Right atrium auricular region (tissue), 2 donors: Measurements from ENCODE around the gene YPEL1. TPM values are rescaled to one million over a fixed set of nuclear protein-coding genes. Genes with fewer than 3 reads are reported as not detected.
A peak's percentile ranks its signal among the peaks of the same experiment; 100 is the strongest.

Source experiments
- DNase-seq: peaks from one replicate; pipeline ENCODE4 v3.0.0-alpha.2; 2019; ENCODE audit warnings: low spot score
- H3K27ac ChIP-seq, 2 donors: fragments of 200-600 bp; sonication (generic); 1 replicate in 1 of 2; 2 replicates in 1 of 2; pipeline ENCODE4 v1.5.1; 2016 to 2019
- H3K27me3 ChIP-seq, 2 donors: fragments of 200-600 bp; sonication (generic); one replicate each; pipeline versions ENCODE4 v1.5.1 to v1.6.0; 2017 to 2019
- H3K36me3 ChIP-seq: fragments of 200-600 bp; sonication (generic); one replicate; pipeline ENCODE4 v1.5.1; 2016
- H3K4me1 ChIP-seq, 2 donors: fragments of 200-600 bp; sonication (generic); one replicate each; pipeline versions ENCODE4 v1.5.1 to v1.6.0; 2017 to 2019
- H3K4me3 ChIP-seq, 2 donors: fragments of 200-600 bp; sonication (generic); 1 replicate in 1 of 2; 2 replicates in 1 of 2; pipeline ENCODE4 v1.5.1; 2017 to 2019; ENCODE audit warnings: mild to moderate bottlenecking in 1 of 2, moderate library complexity in 1 of 2
- H3K9me3 ChIP-seq, 2 donors: fragments of 200-600 bp; sonication (generic); one replicate each; pipeline ENCODE4 v1.5.1; 2019
- CTCF ChIP-seq, 2 donors: fragments of 200-600 bp; sonication (generic); IDR thresholded peaks; one replicate each; pipeline ENCODE4 v1.5.1; 2019; ENCODE audit warnings: antibody characterized with exemption in 2 of 2
- total RNA-seq, 2 donors: library from RNA; depleted of rRNA; stranded (reverse); fragments of >200 nt; gene quantifications; one replicate each; pipeline ENCODE4 v1.1.0, GENCODE V29; 2016

YPEL1 gene
- total RNA-seq, 2 donors from 2014 or later, result 5.0 to 11.5 TPM

GRCh38 chr22:21698430-21699329 is 36.9 kb downstream of the YPEL1 start:
- no peak overlapping the region for H3K4me3 ChIP-seq
- DNase-seq, result peak; percentile 73
- H3K4me1 ChIP-seq, result peaks cover 3 to 33% of the 10 kb centered on the region in 2 donors
- H3K27me3 ChIP-seq, result no peaks in the 10 kb centered on the region
- peak overlapping the region; percentile 65 to 73 for H3K27ac ChIP-seq
- H3K36me3 ChIP-seq, result peaks cover 32% of the 10 kb centered on the region
- H3K9me3 ChIP-seq, result no peaks in the 10 kb centered on the region
- no peak for TF ChIP-seq CTCF (IDR thresholded peaks at IDR 0.05)

- Histone ChIP-seq H3K27ac (peak overlapping the region; percentile 65 to 73), H3K36me3 (peaks cover 40% of the 10 kb centered on the region), H3K4me1 (peaks cover 3 to 33% of the 10 kb centered on the region in 2 donors)
Measured at GRCh38 chr22:21697880-21698279, 37.7 kb downstream of the YPEL1 start.

GRCh38 chr22:21697021-21697771 is 38.4 kb downstream of the YPEL1 start:
- Histone ChIP-seq H3K27ac (peak overlapping the region; percentile 65 to 73), H3K27me3 (no peaks in the 10 kb centered on the region), H3K9me3 (no peaks in the 10 kb centered on the region), H3K36me3 (peaks cover 42% of the 10 kb centered on the region), H3K4me3 (no peak overlapping the region), H3K4me1 (peaks cover 3 to 33% of the 10 kb centered on the region in 2 donors)
- no peak for TF ChIP-seq CTCF (IDR thresholded peaks at IDR 0.05)
- DNase-seq, result no peak

More at GRCh38 chr22:21697880-21698279, 37.7 kb downstream of the YPEL1 start:
- no peak for DNase-seq
- no peak for TF ChIP-seq CTCF (IDR thresholded peaks at IDR 0.05)
- H3K9me3 ChIP-seq, result no peaks in the 10 kb centered on the region
- no peaks in the 10 kb centered on the region for H3K27me3 ChIP-seq
- no peak overlapping the region for H3K4me3 ChIP-seq

GRCh38 chr22:21696115-21696514 is 39.5 kb downstream of the YPEL1 start:
- H3K9me3 ChIP-seq, result no peaks in the 10 kb centered on the region
- peaks cover 50% of the 10 kb centered on the region for H3K36me3 ChIP-seq
- TF ChIP-seq CTCF (IDR thresholded peaks at IDR 0.05), result no peak
- no peak overlapping the region for H3K4me3 ChIP-seq
- H3K27ac ChIP-seq, result no peak overlapping the region
- DNase-seq, result no peak
- peaks cover 3 to 33% of the 10 kb centered on the region in 2 donors for H3K4me1 ChIP-seq
- H3K27me3 ChIP-seq, result no peaks in the 10 kb centered on the region

GRCh38 chr22:21695430-21696085 is 40.0 kb downstream of the YPEL1 start:
- H3K36me3 ChIP-seq, result peaks cover 51% of the 10 kb centered on the region
- H3K4me1 ChIP-seq, result peaks cover 3 to 33% of the 10 kb centered on the region in 2 donors
- no peak for TF ChIP-seq CTCF (IDR thresholded peaks at IDR 0.05)
- no peaks in the 10 kb centered on the region for H3K9me3 ChIP-seq
- H3K27ac ChIP-seq, result no peak overlapping the region
- DNase-seq, result no peak
- no peaks in the 10 kb centered on the region for H3K27me3 ChIP-seq
- no peak overlapping the region for H3K4me3 ChIP-seq
